Measurements from ENCODE around the gene UMODL1.
"Not testable (repeated sequence)": the region's sequence is repeated elsewhere in the genome, so short reads cannot be mapped to it uniquely, and the experiment has no call there.

The UMODL1 gene

DNA sequence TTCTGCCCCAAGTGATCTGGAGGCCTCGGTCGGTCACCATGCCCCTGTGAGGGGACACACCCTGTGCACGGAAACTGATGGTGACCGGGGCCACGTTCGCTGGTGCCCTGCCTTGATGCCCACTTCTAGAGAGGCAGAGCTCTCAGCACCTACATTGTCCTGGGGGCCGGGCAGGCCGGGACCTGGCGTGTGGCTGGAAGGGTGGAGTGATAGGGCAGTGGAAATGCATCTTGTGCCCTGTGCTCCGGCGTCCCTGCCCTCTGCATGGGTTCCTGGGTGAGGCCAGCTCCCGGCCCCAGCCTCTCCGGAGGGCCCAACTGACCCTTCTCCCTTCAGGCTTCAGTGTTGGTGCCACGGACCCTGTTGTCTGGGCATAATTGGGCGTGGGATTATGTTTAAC lies 11.0 kb upstream of the UMODL1 start:
- DNase-seq (ENCODE audit: low read depth in 1 of 2, low spot score in 1 of 2): no peak

DNA sequence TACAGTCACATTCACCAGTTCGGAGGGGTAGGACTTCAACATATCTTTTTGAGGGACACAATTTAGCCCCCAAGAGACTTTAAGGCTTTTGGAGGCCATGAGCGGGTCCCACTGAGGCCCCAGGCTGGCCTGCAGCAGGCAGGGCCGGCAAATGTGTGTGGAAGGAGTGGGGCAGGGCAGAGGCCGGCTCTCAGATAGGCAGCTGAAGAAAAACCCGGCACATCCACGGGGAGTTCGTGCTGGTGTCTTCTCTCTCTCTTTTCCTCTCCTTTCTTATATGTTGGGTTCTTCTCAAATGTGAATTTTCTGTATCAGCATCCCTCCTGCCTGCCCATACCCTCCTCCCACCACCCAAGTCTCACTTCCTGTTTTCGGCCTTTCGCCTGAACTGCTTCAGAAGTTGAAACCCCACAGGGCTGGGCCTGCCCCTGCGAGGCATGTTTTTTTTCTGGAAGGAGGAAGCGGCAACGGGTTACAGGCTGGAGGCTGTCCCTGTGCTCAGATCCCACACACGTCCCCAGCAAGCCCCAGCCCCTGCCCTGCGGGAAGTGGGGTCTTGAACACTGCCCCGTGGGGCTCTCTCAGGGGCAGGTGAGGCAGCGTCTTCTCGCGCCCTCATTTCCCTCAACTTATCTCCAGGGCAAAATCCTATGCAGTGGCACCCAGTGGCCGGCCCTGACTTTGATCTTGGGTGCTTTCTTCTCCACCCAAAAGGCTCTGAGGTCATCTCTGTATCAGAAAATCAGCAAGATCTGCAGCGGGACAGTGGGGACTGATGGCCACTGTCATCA lies 9.7 kb upstream of the UMODL1 start:
- no peak for DNase-seq (ENCODE audit: low read depth in 1 of 2, low spot score in 1 of 2)

DNA sequence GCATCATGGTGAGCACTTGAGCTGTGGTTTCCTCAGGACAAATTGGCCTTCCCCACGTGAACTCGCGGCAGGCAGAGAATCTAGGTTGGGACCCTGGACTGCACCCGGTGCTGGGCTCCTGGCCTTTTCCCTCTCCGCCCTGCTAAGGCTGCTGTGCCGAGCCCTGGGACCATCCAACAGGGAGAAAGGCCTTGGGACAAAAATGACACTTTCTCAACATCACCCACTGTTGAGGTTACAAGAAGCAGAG lies 9.2 kb upstream of the UMODL1 start:
- DNase-seq (ENCODE audit: low read depth in 1 of 2, low spot score in 1 of 2): no peak

DNA sequence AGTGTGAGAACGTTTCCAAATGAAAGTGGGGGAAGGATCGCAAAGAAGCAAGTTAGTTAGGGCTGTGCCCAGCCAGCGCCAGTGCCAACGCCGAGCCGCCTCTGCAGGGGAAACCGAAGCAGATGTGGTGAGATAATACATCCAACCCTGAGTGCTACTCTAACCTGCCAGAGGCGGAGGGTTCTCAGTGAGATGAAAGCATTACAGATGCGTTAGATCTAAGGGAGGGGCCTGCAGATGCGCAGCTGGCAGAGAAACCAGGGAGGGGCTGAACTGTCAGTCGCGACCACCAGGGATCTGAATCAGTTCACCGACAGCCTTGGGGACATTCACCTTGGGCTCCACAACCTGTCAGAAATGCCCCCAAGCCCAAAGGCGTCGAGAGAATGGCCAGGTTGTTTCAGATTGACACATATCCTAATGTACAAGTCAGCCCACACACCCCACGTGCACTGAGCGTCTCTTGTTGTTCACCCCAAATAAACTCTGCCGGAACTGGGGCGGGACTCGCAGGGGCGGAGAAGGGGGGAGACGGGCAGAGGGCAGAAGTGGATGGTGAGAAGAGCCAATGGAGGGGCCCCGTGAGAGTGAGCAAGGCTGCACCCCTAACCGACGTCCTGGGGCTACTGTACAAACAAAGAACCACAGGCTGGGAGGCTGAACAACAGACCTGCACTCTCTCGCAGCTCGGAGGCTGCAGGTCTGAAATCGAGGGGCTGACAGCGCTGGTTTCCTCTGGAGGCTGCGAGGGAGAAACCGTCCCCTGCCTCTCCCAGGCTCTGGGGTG lies 8.7 kb upstream of the UMODL1 start:
- DNase-seq (ENCODE audit: low read depth in 1 of 2, low spot score in 1 of 2): peak; percentile 42 to 77

DNA sequence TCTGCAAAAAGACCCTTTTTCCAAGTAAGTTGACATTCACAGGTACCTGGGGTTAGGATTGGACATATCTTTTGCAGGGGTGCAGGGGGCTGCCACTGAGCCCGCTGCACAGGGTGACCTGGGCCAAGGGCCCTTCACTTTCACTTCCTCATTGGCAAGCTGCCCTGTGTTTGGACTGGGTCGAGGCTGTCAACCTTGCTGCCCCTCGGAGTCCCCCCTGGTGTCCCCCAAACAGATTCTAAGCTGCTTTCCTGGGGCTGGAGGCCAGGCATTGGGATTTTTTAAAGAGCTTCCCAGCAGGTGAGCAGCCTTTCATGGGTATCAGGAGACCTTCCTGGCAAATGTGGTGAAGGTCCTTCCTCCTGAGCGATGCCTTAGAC lies 7.9 kb upstream of the UMODL1 start:
- DNase-seq (ENCODE audit: low read depth in 1 of 2, low spot score in 1 of 2): no peak

DNA sequence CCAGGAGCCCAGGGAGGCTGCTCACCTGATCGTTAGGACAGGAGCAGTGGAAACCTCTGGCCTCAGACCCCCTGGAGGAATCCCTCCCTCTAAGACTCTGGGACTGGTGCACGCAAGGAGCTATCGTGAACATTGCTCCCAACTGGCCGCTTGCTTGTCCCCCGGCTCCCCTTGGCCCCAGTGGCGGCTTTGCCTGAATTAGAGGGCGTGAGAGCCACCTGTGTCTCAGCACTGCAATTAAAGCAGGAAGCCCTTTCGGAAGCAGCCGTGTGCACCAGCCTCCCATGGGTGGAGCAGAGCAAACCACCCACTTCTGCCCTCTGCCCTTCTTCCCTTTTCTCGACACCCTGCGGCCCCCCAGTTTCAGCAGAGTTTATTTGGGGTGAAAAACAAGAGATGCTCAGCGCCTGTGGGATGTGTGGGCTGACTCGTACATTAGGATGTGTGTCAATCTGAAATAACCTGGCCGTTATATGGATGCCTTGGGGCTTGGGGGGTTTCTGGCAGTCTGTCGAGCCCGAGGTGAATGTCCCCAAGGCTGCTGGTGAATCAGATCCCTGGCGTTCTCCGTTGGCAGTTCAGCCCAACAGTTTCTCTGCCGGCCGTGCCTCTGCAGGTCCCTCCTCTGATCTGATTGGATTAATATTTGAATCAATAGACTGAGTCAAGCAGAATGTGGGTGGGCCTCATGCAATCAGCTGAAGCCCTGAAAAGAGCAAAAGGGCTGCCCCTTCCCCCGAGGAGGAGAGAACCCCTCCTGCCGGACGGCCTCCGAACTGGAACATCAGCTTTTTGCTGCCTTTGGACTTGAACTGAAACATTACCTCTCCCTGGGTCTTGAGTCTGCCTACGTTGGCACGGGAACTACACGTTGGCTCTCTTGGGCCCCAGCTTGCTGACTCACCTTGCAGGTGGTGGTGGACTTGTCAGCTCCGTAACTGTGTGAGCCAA lies 7.3 kb upstream of the UMODL1 start:
- peak in 1 of 2 donors; percentile 33 for DNase-seq (ENCODE audit: low read depth in 1 of 2, low spot score in 1 of 2)

DNA sequence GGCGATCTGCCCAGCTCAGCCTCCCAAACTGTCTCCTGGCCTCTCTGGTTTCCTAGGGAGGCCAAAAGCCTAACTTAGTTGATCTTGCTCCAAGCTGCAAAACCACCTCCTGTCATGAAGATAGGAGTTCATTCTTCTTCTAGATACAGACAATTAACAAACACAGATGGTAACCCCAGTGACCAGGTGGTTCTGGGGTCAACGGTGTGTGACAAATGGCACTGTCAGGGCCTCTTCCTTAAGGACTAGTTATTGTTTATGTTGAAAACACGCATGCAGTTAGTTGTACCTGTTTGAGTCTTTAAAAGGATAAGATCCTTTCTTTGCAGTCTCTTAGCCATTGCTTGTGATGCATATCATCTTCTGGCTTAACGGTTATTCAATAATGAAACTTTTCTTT lies 4.6 kb upstream of the UMODL1 start:
- DNase-seq (ENCODE audit: low read depth in 1 of 2, low spot score in 1 of 2): no peak

DNA sequence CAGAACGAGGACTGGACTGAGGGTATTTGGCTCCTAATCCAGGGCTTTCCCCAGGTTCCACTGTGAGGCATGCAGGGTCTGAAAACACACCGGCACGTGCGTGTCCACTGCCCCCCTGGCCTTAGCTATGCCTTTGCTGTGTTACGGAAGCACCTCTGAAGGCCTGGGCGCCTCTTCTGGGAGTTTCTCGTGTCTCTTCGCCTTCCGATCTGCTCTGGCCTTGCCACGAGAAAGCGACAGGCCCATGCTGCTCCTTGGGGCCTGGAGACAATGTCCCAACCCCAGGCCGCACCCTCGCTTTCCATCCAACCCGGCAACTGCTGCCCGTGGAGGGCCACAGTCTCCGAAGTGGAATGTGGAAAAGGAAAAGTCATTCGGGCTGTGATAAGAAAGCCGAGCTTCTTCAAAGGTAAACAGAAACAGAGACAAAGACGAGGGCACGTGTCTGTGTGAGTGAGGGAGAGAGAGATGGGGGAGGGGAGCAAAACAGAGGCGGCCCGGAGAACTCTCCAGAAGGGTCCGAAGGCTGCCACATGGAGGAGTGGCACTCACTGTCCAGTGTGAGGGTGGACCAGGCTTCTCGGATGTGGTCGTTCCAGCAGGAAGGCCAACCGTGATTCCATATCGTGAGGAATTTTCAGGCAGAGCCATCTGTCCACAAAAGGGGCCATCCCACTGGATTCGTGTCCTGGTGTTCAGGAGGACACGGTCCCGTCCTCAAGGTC lies 3.4 kb upstream of the UMODL1 start:
- no peak for DNase-seq (ENCODE audit: low read depth in 1 of 2, low spot score in 1 of 2)

DNA sequence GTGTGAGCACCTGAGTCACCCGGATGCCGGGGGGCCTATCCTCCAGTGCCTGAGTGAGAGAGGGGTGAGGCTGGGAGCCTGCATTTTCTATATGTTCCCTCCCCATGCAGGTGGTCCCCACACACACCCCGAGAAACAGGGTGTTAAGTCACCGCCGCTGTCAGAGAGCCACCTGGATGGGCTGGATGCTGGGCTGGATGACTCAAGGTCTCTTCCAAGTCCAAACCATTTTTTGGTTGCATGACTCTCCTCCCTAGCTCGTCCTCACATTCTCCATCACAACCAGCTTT lies 2.9 kb upstream of the UMODL1 start:
- DNase-seq (ENCODE audit: low read depth in 1 of 2, low spot score in 1 of 2): no peak

DNA sequence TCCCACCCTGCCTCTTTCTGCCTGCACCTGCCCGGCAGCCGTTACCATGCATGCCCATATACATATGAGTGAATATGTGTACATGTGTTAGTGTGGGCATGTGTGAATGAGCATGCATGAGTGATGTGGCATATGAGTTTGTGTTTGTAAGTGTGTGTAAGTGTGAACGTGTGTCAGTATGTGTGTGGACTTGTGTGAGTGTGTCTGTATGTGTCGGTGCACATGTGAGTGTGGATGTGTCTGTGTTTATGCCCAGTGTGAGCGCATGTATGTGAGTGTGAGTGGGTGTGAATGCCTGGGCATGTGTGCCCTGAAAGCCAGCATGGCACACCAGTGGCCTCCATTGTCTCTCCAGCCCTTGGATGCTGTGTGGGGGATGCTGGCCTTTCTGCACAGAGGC lies 2.5 kb upstream of the UMODL1 start:
- no peak for DNase-seq (ENCODE audit: low read depth in 1 of 2, low spot score in 1 of 2)

DNA sequence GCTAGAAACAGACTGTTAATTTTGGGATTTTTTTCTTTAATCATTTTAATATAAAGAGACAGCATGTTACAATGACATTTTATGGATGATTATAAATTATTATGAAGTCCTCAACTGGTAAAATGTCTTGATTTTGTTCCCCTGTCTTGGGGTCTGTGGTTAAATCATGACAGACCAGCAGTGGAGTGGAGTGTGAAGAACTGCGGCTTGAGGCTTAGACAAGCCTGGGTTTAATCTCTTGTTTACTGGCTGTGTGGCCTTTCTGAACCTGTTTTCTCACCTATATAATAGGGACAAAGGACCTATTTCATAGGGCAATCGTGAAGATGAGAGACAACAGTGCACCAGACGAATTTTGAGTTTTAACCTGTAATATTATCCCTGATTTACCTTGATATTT lies 1.8 kb upstream of the UMODL1 start:
- DNase-seq (ENCODE audit: low read depth in 1 of 2, low spot score in 1 of 2): no peak

DNA sequence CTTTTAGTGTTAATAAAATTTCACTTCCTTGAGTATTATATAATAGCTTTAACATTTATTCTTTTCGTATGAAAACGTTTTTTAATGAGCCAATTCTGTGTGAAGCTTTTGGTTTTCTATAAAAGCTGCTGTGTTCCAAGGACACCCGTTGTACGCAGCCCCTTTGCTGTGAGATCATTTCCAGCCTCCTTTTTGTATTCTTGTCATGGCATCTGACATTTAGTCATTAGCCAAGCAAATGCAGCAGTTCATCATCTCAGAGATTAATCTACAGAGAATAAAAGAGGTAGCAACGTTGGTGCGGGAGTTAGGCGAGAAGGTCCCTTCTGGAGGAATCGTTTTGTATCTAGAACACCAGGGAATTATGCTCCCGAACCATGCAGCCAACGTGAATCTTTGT lies 1.3 kb upstream of the UMODL1 start:
- no peak for DNase-seq (ENCODE audit: low read depth in 1 of 2, low spot score in 1 of 2)

DNA sequence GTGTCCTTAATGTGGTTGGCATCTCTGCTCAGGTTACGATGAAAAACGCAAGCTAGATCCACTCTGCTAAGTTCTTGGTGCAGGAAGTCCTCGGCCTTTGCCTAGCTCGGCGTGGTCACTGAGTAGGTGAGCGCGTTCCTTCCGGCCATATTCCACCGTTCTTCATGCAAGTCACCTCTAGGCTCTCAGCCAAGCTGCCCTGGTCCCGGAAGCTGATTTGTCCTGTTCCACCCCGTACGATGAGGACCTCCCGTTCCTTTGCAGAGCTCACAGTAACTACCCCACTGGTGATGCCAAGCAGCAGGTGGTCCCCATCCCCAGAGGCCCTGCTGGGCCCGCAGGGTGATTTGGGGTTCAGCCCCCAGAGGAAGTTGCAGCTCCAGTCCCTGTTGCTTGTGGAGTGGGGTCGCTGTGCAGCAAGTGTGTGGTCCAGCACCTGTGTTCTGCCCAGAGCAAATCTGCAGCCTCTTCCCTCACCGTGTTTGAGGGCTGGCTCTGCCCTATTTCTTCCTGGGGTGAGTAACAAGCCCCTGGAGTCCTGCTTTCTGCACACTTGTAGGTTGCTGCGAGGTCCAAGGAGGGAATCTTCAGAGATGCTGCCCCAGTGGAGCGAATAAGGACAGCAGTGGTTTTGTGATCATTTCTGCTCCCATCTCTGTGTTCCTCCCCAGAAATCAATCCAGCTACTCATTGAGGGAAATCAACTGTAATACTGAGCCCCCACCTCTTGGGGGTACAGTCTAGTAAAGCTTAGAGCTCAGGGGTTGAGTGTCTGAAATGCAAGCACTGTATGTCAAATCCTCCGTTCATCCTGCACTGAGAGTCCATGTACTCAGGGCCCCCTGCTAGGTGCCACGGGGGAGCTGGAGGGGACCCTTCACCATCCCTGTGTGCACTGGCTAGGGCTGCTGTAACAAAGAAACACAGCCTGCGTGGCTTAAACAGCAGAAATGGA lies 2.3 kb downstream of the UMODL1 start:
- no peak for DNase-seq (ENCODE audit: low read depth in 1 of 2, low spot score in 1 of 2)

DNA sequence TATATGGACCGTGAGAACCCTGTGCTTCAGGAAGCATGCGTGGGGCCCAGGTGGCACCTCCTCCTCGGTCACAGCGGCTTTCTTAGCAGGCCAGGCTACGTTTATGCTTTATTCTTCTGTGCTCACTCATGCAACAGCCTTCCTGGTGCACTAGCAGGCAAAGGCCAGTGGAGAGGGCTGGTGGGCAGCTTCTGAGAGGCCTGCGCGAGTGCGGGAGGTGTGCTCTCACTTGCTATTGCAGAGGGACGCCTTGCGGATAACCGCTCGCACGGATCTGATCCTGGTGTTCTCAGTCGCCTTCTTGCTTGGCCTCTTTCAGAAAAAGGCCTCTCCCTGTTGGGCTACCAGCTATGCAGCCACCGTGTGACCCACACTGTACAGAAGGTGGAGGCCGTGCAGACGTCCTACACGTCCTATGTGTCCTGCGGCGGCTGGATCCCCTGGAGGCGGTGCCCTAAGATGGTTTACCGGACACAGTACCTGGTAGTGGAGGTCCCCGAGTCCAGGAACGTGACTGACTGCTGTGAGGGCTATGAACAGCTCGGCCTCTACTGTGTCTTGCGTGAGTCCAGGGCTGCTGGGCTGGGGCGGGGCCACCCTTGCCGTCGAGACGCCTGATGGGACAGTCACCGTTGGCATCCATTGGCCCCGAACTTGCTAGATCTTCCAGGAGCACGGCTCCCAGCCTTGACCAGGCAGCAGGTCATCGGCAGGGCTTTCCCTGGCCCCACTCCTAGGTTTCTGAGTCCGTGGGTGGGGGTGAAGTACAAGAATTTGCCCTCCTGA lies 4.8 kb downstream of the UMODL1 start:
- no peak for DNase-seq (ENCODE audit: low read depth in 1 of 2, low spot score in 1 of 2)

DNA sequence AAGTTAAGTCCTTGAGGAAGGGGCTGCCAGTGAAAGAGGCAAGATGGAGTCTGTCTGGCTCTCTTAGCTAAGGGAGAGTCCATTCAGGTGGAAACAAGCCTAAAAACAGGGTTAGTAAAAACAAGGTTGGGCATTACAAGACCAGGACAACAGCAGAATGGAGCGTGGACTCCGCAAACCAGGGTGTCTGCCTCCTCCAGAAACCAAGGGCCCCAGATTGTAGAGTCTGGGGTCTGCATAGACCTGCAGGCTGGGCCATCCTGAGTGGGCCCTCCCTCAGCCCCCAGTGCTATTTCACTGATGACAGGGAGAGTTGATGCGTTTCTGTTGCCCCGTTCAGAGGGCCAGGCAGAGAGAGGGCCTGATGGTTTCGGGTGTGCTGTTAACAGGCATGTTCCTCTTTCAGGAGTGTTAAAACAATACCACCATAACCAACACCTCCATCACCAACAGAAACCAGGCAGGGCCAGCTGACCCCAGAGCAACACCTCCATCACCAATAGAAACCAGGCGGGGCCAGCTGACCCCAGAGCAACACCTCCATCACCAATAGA lies 6.6 kb downstream of the UMODL1 start:
- DNase-seq (ENCODE audit: low read depth in 1 of 2, low spot score in 1 of 2): not testable (repeated sequence)

DNA sequence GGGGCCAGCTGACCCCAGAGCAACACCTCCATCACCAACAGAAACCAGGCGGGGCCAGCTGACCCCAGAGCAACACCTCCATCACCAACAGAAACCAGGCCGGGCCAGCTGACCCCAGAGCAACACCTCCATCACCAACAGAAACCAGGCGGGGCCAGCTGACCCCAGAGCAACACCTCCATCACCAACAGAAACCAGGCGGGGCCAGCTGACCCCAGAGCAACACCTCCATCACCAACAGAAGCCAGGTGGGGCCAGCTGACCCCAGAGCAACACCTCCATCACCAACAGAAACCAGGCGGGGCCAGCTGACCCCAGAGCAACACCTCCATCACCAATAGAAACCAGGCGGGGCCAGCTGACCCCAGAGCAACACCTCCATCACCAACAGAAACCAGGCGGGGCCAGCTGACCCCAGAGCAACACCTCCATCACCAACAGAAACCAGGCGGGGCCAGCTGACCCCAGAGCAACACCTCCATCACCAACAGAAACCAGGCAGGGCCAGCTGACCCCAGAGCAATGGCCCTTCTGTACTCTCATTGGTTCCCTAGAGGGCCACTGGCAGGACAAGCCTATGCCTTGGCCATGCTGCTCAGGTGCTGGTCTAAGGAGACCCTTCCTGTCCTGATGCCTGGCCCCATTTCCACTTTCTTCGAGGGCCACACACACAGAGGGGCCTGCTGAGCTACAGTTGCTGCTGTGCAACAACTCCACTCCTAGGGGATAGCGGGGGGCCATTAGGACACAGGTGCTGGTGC lies 7.3 kb downstream of the UMODL1 start:
- not testable (repeated sequence) for DNase-seq (ENCODE audit: low read depth in 1 of 2, low spot score in 1 of 2)

DNA sequence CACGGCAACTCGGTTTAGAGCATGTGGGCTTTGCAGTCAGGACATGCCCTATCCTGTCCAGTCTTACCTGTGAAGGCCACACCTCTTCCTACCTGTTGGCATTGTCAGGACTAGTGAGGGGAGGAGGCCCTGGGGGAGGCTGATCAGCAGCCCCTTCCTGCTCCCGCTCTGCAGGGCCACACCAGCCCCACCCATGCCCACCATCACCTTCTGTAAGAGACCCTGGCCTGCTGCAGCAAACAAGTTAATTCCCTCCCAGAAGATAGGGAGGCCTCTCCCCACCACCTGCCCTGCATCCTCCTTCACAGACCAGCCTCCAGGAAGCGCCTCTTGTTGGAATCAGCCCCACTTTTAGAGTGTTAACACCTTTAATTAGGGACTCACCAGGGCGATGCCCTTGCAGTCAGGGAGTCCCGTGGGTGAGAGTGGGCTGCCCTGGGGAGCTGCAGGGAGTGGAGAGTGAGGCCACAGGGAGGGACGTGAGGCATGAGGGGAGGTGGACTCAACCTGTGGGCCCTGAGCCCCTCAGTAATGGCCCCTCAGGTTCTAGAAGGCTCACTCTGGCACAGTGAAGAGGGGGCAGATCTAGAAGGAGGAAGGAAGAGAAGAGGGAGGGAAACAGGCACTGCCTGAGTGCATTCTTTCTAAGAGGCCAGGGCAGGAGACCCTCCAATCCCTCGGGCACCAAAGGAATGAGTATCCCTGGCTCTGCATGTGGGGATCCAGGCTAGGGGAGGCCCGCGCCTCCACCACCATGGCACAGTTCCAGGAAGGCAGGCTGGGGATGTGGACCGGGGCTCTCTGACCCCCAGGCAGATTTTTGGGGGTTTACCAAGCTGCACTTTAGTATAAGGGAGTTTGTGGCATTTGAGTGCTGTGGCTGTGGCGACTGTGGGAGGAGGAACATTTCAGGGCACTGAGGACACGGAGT lies 8.2 kb downstream of the UMODL1 start:
- DNase-seq (ENCODE audit: low read depth in 1 of 2, low spot score in 1 of 2): no peak
